ENCODE results near the gene ANKRD62.

DNA sequence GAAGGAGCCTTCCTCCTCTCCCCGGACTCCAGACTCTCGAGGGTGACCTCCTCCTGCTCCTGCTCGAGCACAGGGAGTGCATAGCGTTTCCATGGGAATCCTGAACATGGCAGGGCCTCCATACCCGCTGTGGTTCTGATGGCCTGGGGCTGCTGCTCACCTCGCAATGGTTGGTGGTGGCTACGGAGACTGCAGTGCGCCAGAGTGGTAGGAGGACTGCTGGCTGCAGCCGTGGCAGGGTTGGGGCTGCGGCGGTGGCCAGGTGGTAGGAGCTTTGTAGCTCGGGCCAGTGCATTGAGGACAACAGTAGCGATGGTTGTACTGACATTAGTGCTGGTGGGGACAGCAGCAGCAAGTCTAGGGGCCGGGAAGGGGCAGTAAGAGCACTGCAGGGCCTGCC, 32.0 kb upstream of the ANKRD62 start:
- TF ChIP-seq, protein P1, sequence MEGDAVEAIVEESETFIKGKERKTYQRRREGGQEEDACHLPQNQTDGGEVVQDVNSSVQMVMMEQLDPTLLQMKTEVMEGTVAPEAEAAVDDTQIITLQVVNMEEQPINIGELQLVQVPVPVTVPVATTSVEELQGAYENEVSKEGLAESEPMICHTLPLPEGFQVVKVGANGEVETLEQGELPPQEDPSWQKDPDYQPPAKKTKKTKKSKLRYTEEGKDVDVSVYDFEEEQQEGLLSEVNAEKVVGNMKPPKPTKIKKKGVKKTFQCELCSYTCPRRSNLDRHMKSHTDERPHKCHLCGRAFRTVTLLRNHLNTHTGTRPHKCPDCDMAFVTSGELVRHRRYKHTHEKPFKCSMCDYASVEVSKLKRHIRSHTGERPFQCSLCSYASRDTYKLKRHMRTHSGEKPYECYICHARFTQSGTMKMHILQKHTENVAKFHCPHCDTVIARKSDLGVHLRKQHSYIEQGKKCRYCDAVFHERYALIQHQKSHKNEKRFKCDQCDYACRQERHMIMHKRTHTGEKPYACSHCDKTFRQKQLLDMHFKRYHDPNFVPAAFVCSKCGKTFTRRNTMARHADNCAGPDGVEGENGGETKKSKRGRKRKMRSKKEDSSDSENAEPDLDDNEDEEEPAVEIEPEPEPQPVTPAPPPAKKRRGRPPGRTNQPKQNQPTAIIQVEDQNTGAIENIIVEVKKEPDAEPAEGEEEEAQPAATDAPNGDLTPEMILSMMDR (conservative IDR thresholded peaks at IDR 0.05; ENCODE audit: low read depth, low read length), result no peak
- TF ChIP-seq MXI1 (IDR thresholded peaks at IDR 0.05; ENCODE audit: borderline replicate concordance, low read depth, low read length) (no peak), SMC3 (IDR thresholded peaks at IDR 0.05; ENCODE audit: low read depth, low read length) (no peak), RCOR1 (IDR thresholded peaks at IDR 0.05; ENCODE audit: insufficient replicate concordance, low read length) (no peak), RAD21 (IDR thresholded peaks at IDR 0.05; ENCODE audit: low read length) (no peak), POLR2A (IDR thresholded peaks at IDR 0.05; ENCODE audit: low read depth, low read length) (no peak), CEBPB (IDR thresholded peaks at IDR 0.05; ENCODE audit: low read depth, low read length) (no peak), MAZ (IDR thresholded peaks at IDR 0.05; ENCODE audit: borderline replicate concordance, low read depth, low read length) (no peak), USF2 (IDR thresholded peaks at IDR 0.05; ENCODE audit: low read depth, low read length) (no peak), NFE2L2 (IDR thresholded peaks at IDR 0.05; ENCODE audit: low read depth, low read length) (no peak), MAFK (IDR thresholded peaks at IDR 0.05; ENCODE audit: low read depth, low read length) (no peak), CHD1 (IDR thresholded peaks at IDR 0.05; ENCODE audit: low read depth, low read length) (no peak)

Measured in IMR-90 (cell line).